IMR-90 (cell line): Measurements from ENCODE around the gene TMOD1.

ENCODE experiments used
- BHLHE40 ChIP-seq: fragments of 150-350 bp; IDR thresholded peaks from 2 replicates; pipeline ENCODE4 v1.6.1; 2016; ENCODE audit warnings: mild to moderate bottlenecking, low read depth, low read length
- CHD1 ChIP-seq: IDR thresholded peaks from 2 replicates; pipeline ENCODE4 v1.6.1; 2012; ENCODE audit warnings: low read depth, low read length, improper control_type of control experiment
- FOS ChIP-seq: fragments of 150-350 bp; IDR thresholded peaks from 2 replicates; pipeline ENCODE4 v1.6.1; 2016; ENCODE audit warnings: low read depth, low read length
- MAZ ChIP-seq: IDR thresholded peaks from 2 replicates; pipeline ENCODE4 v1.6.1; 2012; ENCODE audit warnings: low read depth, mild to moderate bottlenecking, low read length, improper control_type of control experiment, moderate library complexity, borderline replicate concordance
- POLR2A ChIP-seq: IDR thresholded peaks from 2 replicates; pipeline ENCODE4 v1.6.1; 2012; ENCODE audit warnings: mild to moderate bottlenecking, low read depth, low read length
- RAD21 ChIP-seq: IDR thresholded peaks from 2 replicates; pipeline ENCODE4 v1.6.1; 2012; ENCODE audit warnings: low read length, improper control_type of control experiment
- RFX5 ChIP-seq: IDR thresholded peaks from 2 replicates; pipeline ENCODE4 v1.8.0; 2012; ENCODE audit warnings: low read depth, mild to moderate bottlenecking, low read length, moderate library complexity
- TF ChIP-seq, protein P1 (sequence below): conservative IDR thresholded peaks from 2 replicates; pipeline ENCODE4 v1.5.1; 2012; ENCODE audit warnings: mild to moderate bottlenecking, low read depth, low read length, improper control_type of control experiment
- TF ChIP-seq, protein P2 (sequence below): fragments of 150-350 bp; IDR thresholded peaks from 2 replicates; pipeline ENCODE4 v1.6.1; 2017; ENCODE audit warnings: mild to moderate bottlenecking, antibody characterized with exemption, low read length, low read depth

DNA sequence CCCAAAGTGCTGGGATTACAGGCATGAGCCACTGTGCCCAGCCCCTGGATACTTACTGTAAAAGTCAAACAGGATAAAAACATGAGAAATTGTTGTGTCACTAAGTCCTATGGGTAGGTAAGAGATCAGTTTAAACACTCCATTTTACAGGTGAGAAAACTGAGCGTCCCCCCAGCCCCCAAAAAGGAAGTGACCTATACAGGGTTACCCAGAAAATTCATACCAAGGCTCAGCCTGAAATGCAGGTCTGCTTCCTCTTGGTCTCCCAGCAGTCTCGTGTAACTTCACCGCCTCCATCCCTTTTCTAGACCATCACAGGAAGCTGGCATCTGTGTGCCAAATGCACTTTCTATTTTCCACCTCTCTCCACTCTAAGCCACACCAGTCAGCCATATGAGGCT lies 57.2 kb downstream of the TMOD1 start:
- TF ChIP-seq POLR2A, result no peak
- TF ChIP-seq, protein P1, sequence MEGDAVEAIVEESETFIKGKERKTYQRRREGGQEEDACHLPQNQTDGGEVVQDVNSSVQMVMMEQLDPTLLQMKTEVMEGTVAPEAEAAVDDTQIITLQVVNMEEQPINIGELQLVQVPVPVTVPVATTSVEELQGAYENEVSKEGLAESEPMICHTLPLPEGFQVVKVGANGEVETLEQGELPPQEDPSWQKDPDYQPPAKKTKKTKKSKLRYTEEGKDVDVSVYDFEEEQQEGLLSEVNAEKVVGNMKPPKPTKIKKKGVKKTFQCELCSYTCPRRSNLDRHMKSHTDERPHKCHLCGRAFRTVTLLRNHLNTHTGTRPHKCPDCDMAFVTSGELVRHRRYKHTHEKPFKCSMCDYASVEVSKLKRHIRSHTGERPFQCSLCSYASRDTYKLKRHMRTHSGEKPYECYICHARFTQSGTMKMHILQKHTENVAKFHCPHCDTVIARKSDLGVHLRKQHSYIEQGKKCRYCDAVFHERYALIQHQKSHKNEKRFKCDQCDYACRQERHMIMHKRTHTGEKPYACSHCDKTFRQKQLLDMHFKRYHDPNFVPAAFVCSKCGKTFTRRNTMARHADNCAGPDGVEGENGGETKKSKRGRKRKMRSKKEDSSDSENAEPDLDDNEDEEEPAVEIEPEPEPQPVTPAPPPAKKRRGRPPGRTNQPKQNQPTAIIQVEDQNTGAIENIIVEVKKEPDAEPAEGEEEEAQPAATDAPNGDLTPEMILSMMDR, result no peak
- no peak for TF ChIP-seq CHD1
- no peak for TF ChIP-seq MAZ
- TF ChIP-seq, protein P2, sequence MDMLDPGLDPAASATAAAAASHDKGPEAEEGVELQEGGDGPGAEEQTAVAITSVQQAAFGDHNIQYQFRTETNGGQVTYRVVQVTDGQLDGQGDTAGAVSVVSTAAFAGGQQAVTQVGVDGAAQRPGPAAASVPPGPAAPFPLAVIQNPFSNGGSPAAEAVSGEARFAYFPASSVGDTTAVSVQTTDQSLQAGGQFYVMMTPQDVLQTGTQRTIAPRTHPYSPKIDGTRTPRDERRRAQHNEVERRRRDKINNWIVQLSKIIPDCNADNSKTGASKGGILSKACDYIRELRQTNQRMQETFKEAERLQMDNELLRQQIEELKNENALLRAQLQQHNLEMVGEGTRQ, result no peak
- no peak for TF ChIP-seq RAD21
- TF ChIP-seq RFX5, result no peak
- no peak for TF ChIP-seq BHLHE40
- TF ChIP-seq FOS, result no peak
